HEK293 (cell line): ENCODE results near the gene ZNF12.

Experiments used
- CTCF ChIA-PET: fragments of 350-600 bp; formaldehyde crosslinking; extraction: SDS; loops from one replicate; lab custom pipeline; 2021; ENCODE audit warnings: antibody characterized with exemption; lab: Yijun Ruan, JAX
- POLR2A ChIA-PET: fragments of 300-600 bp; formaldehyde crosslinking; extraction: SDS; loops from one replicate; lab custom pipeline; 2020; ENCODE audit warnings: antibody characterized with exemption, inconsistent platforms; lab: Yijun Ruan, JAX
- H3K27ac ChIP-seq: fragments of 200-500 bp; sonication (Bioruptor generic); 2 replicates; pipeline ENCODE4 v1.5.1; 2014; ENCODE audit warnings: low read depth, low read length, control low read depth, inconsistent platforms; ENCODE audit errors: extremely low read depth
- H3K36me3 ChIP-seq, 2 experiments: fragments of 200-500 bp in 1 of 2; sonication (Bioruptor generic) in 1 of 2; 1 replicate in 1 of 2; 2 replicates in 1 of 2; pipeline ENCODE4 v1.5.1; 2014 to 2017; ENCODE audit warnings: inconsistent platforms in 2 of 2, low read length in 2 of 2; ENCODE audit not compliant: control insufficient read depth in 2 of 2, insufficient read depth in 1 of 2
- H3K4me1 ChIP-seq: fragments of 200-500 bp; sonication (Bioruptor generic); 2 replicates; pipeline ENCODE4 v1.5.1; 2014; ENCODE audit warnings: mild to moderate bottlenecking, low read length, inconsistent platforms; ENCODE audit not compliant: control insufficient read depth, insufficient read depth
- H3K4me3 ChIP-seq: 2 replicates; pipeline ENCODE4 v1.5.1; 2011; ENCODE audit warnings: low read depth, mild to moderate bottlenecking, control low read depth, low read length, moderate library complexity
- H3K9me3 ChIP-seq: fragments of 200-500 bp; sonication (Bioruptor generic); 2 replicates; pipeline ENCODE4 v1.5.1; 2014; ENCODE audit warnings: low read depth, low read length, inconsistent platforms; ENCODE audit not compliant: control insufficient read depth, insufficient read depth
- SALL2 ChIP-seq: fragments of 450-650 bp; formaldehyde crosslinking; IDR thresholded peaks from 2 replicates; pipeline ENCODE4 v1.5.0; 2017; ENCODE audit warnings: missing biosample characterization, mild to moderate bottlenecking, missing genetic modification characterization, borderline replicate concordance
- SETDB1 ChIP-seq: IDR thresholded peaks from one replicate; pipeline ENCODE4 v1.6.1; 2017; ENCODE audit warnings: mild to moderate bottlenecking, low read length, moderate library complexity, mixed read lengths; ENCODE audit not compliant: insufficient read length
- ZBTB1 ChIP-seq: fragments of 450-650 bp; formaldehyde crosslinking; IDR thresholded peaks from 2 replicates; pipeline ENCODE4 v1.5.1; 2016; ENCODE audit warnings: missing biosample characterization, missing genetic modification characterization
- ZFHX2 ChIP-seq: fragments of 450-650 bp; formaldehyde crosslinking; conservative IDR thresholded peaks from 2 replicates; pipeline ENCODE4 v1.5.1; 2016; ENCODE audit warnings: missing biosample characterization, missing genetic modification characterization
- ZNF132 ChIP-seq: fragments of 450-650 bp; formaldehyde crosslinking; IDR thresholded peaks from 2 replicates; pipeline ENCODE4 v1.5.1; 2017; ENCODE audit warnings: missing biosample characterization, missing genetic modification characterization, borderline replicate concordance
- ZNF16 ChIP-seq: fragments of 450-650 bp; formaldehyde crosslinking; IDR thresholded peaks from 2 replicates; pipeline ENCODE4 v1.5.1; 2016; ENCODE audit warnings: low read depth, missing biosample characterization, missing genetic modification characterization
- ZNF266 ChIP-seq: fragments of 450-650 bp; formaldehyde crosslinking; IDR thresholded peaks from 2 replicates; pipeline ENCODE4 v1.5.1; 2016; ENCODE audit warnings: missing biosample characterization, missing genetic modification characterization, low read depth
- ZNF350 ChIP-seq: fragments of 450-650 bp; formaldehyde crosslinking; IDR thresholded peaks from 2 replicates; pipeline ENCODE4 v1.5.0; 2017; ENCODE audit warnings: missing biosample characterization, mild to moderate bottlenecking, missing genetic modification characterization
- ZNF404 ChIP-seq: fragments of 450-650 bp; formaldehyde crosslinking; IDR thresholded peaks from 2 replicates; pipeline ENCODE4 v1.5.1; 2017; ENCODE audit warnings: missing biosample characterization, missing genetic modification characterization
- ZNF514 ChIP-seq: fragments of 450-650 bp; formaldehyde crosslinking; IDR thresholded peaks from 2 replicates; pipeline ENCODE4 v1.5.1; 2016; ENCODE audit warnings: missing biosample characterization, missing genetic modification characterization
- ZNF530 ChIP-seq: fragments of 450-650 bp; formaldehyde crosslinking; IDR thresholded peaks from 2 replicates; pipeline ENCODE4 v1.5.1; 2016; ENCODE audit warnings: low read depth, missing biosample characterization, missing genetic modification characterization
- ZNF571 ChIP-seq: fragments of 450-650 bp; formaldehyde crosslinking; IDR thresholded peaks from 2 replicates; pipeline ENCODE4 v1.5.0; 2017; ENCODE audit warnings: missing biosample characterization, missing genetic modification characterization
- ZNF600 ChIP-seq: fragments of 450-650 bp; formaldehyde crosslinking; IDR thresholded peaks from 2 replicates; pipeline ENCODE4 v1.5.1; 2016; ENCODE audit warnings: missing biosample characterization, missing genetic modification characterization
- ZNF623 ChIP-seq: fragments of 450-650 bp; formaldehyde crosslinking; IDR thresholded peaks from 2 replicates; pipeline ENCODE4 v1.5.1; 2016; ENCODE audit warnings: missing biosample characterization, missing genetic modification characterization
- ZNF626 ChIP-seq: fragments of 450-650 bp; sonication (Bioruptor Pico); formaldehyde crosslinking; IDR thresholded peaks from 2 replicates; pipeline ENCODE4 v1.5.1; 2018; ENCODE audit warnings: missing biosample characterization, missing genetic modification characterization, inconsistent platforms
- ZNF654 ChIP-seq: fragments of 450-650 bp; formaldehyde crosslinking; IDR thresholded peaks from 2 replicates; pipeline ENCODE4 v1.5.1; 2016; ENCODE audit warnings: low read depth, missing biosample characterization, missing genetic modification characterization
- ZNF785 ChIP-seq: fragments of 450-650 bp; formaldehyde crosslinking; IDR thresholded peaks from 2 replicates; pipeline ENCODE4 v1.5.1; 2016; ENCODE audit warnings: missing biosample characterization, missing genetic modification characterization
- ZSCAN23 ChIP-seq: fragments of 450-650 bp; formaldehyde crosslinking; IDR thresholded peaks from 2 replicates; pipeline ENCODE4 v1.5.1; 2016; ENCODE audit warnings: missing biosample characterization, missing genetic modification characterization
- TF ChIP-seq, protein P1 (sequence below): fragments of 450-650 bp; formaldehyde crosslinking; IDR thresholded peaks from 2 replicates; pipeline ENCODE4 v1.5.1; 2016; ENCODE audit warnings: missing biosample characterization, missing genetic modification characterization
- TF ChIP-seq, protein P2 (sequence below): fragments of 450-650 bp; formaldehyde crosslinking; IDR thresholded peaks from 2 replicates; pipeline ENCODE4 v1.5.1; 2016; ENCODE audit warnings: missing biosample characterization, missing genetic modification characterization
- TF ChIP-seq, protein P3 (sequence below): fragments of 450-650 bp; formaldehyde crosslinking; IDR thresholded peaks from 2 replicates; pipeline ENCODE4 v1.5.1; 2017; ENCODE audit warnings: missing biosample characterization, missing genetic modification characterization
- TF ChIP-seq, protein P4 (sequence below): fragments of 450-650 bp; formaldehyde crosslinking; conservative IDR thresholded peaks from 2 replicates; pipeline ENCODE4 v1.5.1; 2016; ENCODE audit warnings: low read depth, missing biosample characterization, missing genetic modification characterization

ZNF12 gene

DNA sequence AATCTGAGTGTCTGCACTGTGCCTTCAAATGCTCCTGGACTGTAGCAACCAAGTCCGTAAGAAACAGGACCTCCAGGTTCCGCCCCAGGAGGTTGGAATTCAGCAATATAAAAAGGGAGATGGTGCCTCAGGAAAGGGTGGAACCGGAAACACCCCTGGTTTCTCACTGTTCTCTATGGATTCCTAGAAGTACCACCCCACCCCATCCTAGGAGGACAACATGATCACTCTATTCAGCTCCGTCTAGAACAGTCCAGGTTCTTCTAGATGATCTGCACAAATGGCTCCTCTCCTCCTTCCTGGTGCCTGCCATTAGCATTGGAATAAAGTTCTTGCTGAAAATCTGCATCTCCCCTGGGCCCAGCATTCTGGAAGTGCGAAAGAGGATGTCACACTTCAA, 7.6 kb upstream of the ZNF12 start:
- no peak for TF ChIP-seq ZNF623 (tag by site-specific recombination)
- TF ChIP-seq ZNF626 (tag by site-specific recombination), result no peak
- no peak for TF ChIP-seq ZBTB1 (tag by site-specific recombination)
- no peak for TF ChIP-seq ZNF530 (tag by site-specific recombination)
- no peak for TF ChIP-seq ZNF404 (tag by site-specific recombination)
- no peak for TF ChIP-seq ZNF600 (tag by site-specific recombination)
- TF ChIP-seq, protein P1, sequence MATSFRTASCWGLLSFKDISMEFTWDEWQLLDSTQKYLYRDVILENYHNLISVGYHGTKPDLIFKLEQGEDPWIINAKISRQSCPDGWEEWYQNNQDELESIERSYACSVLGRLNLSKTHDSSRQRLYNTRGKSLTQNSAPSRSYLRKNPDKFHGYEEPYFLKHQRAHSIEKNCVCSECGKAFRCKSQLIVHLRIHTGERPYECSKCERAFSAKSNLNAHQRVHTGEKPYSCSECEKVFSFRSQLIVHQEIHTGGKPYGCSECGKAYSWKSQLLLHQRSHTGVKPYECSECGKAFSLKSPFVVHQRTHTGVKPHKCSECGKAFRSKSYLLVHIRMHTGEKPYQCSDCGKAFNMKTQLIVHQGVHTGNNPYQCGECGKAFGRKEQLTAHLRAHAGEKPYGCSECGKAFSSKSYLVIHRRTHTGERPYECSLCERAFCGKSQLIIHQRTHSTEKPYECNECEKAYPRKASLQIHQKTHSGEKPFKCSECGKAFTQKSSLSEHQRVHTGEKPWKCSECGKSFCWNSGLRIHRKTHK (tag by site-specific recombination), result no peak
- TF ChIP-seq ZSCAN23 (tag by site-specific recombination), result no peak
- no peak for TF ChIP-seq ZNF514 (tag by site-specific recombination)
- TF ChIP-seq ZNF571 (tag by site-specific recombination), result no peak
- TF ChIP-seq ZNF654 (tag by site-specific recombination), result no peak
- no peak for TF ChIP-seq ZNF132 (tag by site-specific recombination)
- no peak for TF ChIP-seq ZNF16 (tag by site-specific recombination)
- no peak for TF ChIP-seq ZFHX2 (tag by site-specific recombination)
- TF ChIP-seq, protein P2, sequence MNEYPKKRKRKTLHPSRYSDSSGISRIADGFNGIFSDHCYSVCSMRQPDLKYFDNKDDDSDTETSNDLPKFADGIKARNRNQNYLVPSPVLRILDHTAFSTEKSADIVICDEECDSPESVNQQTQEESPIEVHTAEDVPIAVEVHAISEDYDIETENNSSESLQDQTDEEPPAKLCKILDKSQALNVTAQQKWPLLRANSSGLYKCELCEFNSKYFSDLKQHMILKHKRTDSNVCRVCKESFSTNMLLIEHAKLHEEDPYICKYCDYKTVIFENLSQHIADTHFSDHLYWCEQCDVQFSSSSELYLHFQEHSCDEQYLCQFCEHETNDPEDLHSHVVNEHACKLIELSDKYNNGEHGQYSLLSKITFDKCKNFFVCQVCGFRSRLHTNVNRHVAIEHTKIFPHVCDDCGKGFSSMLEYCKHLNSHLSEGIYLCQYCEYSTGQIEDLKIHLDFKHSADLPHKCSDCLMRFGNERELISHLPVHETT (tag by site-specific recombination), result no peak
- TF ChIP-seq, protein P3, sequence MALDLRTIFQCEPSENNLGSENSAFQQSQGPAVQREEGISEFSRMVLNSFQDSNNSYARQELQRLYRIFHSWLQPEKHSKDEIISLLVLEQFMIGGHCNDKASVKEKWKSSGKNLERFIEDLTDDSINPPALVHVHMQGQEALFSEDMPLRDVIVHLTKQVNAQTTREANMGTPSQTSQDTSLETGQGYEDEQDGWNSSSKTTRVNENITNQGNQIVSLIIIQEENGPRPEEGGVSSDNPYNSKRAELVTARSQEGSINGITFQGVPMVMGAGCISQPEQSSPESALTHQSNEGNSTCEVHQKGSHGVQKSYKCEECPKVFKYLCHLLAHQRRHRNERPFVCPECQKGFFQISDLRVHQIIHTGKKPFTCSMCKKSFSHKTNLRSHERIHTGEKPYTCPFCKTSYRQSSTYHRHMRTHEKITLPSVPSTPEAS (tag by site-specific recombination), result no peak
- TF ChIP-seq SALL2 (tag by site-specific recombination), result no peak
- no peak for TF ChIP-seq ZNF785
- ChIA-PET POLR2A (no interaction called here), CTCF (interaction anchor here (0.7 kb wide), 1 partner anchor 114 kb away, joined by 3 read pairs; no protein-coding TSS in a partner anchor)

DNA sequence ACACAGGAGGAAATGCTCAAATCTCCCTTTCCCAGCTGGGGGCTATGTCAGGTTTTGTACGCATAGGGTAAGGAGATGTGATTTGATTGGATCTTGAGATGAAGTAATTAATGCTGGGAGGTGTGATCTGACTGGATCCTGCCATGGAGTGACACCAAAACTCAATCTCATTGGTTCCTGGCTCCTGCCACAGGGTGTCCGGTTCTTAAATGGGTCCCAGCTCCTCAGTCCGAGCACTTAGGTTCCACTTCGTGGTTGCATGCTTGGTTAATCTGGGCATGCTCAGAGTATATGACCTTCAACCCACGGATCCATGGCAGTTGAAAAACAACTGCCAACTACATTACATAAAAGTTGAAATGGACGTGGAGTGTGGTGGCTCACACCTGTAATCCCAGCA, 3.1 kb upstream of the ZNF12 start:
- TF ChIP-seq ZNF350 (tag by site-specific recombination), result no peak
- no peak for TF ChIP-seq ZNF654 (tag by site-specific recombination)
- no peak for TF ChIP-seq ZNF266 (tag by site-specific recombination)
- TF ChIP-seq, protein P4, sequence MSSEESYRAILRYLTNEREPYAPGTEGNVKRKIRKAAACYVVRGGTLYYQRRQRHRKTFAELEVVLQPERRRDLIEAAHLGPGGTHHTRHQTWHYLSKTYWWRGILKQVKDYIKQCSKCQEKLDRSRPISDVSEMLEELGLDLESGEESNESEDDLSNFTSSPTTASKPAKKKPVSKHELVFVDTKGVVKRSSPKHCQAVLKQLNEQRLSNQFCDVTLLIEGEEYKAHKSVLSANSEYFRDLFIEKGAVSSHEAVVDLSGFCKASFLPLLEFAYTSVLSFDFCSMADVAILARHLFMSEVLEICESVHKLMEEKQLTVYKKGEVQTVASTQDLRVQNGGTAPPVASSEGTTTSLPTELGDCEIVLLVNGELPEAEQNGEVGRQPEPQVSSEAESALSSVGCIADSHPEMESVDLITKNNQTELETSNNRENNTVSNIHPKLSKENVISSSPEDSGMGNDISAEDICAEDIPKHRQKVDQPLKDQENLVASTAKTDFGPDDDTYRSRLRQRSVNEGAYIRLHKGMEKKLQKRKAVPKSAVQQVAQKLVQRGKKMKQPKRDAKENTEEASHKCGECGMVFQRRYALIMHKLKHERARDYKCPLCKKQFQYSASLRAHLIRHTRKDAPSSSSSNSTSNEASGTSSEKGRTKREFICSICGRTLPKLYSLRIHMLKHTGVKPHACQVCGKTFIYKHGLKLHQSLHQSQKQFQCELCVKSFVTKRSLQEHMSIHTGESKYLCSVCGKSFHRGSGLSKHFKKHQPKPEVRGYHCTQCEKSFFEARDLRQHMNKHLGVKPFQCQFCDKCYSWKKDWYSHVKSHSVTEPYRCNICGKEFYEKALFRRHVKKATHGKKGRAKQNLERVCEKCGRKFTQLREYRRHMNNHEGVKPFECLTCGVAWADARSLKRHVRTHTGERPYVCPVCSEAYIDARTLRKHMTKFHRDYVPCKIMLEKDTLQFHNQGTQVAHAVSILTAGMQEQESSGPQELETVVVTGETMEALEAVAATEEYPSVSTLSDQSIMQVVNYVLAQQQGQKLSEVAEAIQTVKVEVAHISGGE, result peak; percentile 94
- peak; percentile 31 for TF ChIP-seq SETDB1
- TF ChIP-seq, all 188 proteins: peak for 2
- Histone ChIP-seq H3K4me3 (no peak overlapping the region), H3K36me3 (peaks cover under 1 to 5% of the 10 kb centered on the region in 2 experiments), H3K9me3 (no peaks in the 10 kb centered on the region), H3K27ac (no peak overlapping the region), H3K4me1 (no peaks in the 10 kb centered on the region; the same call in 1 of the 2 replicates)
- POLR2A ChIA-PET, result no interaction called here
- CTCF ChIA-PET, result no interaction called here

More for the DNA sequence above, 7.6 kb upstream of the ZNF12 start:
- no peaks in the 10 kb centered on the region for H3K36me3 ChIP-seq
- no peak overlapping the region for H3K4me3 ChIP-seq
- H3K9me3 ChIP-seq, result no peaks in the 10 kb centered on the region
- no peaks in the 10 kb centered on the region for H3K4me1 ChIP-seq
- H3K27ac ChIP-seq, result no peak overlapping the region
